ENCODE results near the gene NRIP2. TPM values are rescaled to one million over a fixed set of nuclear protein-coding genes. Genes with fewer than 3 reads are reported as not detected.

Gene NRIP2
- total and polyA plus RNA-seq, 4 donors, result 0.10 to 1.1 (median 0.73) TPM

DNA sequence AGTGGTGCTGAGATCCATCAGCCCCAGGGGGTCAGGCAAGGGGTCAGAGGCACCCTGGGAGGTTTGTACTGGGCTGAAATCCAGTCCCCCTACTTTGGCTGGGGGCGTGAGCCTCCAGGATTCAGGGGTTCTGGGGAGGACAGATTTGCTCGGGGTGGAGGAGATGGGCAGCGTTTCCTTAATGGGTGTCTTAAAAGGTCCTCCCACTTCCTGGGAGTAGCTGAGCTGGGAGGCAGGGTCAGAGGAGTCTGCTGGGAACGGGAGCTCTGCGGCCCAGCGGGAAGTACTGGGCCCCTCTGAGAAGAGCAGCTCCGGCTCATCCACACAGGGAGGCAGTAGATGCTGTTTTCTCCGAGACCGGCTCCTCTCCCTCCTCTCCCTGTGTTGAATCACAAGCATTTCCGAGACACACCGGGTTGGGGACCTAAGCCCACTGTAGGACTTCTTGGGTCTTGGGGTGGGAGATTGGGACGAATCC lies 24.1 kb upstream of the NRIP2 start:
- no peak for ATAC-seq (ENCODE audit: insufficient read depth, low FRiP score)
- H3K27ac ChIP-seq (ENCODE audit: low read depth in 1 of 2, low read length in 1 of 2), result no peak overlapping the region

DNA sequence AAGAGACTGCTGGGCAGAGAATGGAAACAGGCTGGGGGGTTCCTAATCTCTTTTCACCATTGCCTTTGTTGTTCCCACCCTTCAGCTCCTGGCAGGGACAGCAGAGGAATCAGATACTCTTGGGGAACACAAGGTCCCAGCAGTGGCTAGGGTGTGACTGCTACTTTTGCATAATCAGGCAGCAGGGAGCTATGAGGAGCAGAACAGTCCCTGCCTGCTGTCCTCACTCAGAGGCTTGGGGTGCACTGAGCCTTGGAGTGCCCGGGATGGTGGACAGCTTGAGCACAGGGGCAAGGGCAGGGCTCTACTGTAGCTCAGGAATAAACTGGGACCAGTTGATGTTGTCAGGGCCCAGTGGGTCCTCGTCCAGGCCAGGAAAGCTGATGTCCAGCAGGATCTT lies 23.5 kb upstream of the NRIP2 start:
- 92 to 93% methylated on average over 2 of the region's 2 CpGs for WGBS, 2 donors
- no peak for DNase-seq
- TF ChIP-seq, protein P1, sequence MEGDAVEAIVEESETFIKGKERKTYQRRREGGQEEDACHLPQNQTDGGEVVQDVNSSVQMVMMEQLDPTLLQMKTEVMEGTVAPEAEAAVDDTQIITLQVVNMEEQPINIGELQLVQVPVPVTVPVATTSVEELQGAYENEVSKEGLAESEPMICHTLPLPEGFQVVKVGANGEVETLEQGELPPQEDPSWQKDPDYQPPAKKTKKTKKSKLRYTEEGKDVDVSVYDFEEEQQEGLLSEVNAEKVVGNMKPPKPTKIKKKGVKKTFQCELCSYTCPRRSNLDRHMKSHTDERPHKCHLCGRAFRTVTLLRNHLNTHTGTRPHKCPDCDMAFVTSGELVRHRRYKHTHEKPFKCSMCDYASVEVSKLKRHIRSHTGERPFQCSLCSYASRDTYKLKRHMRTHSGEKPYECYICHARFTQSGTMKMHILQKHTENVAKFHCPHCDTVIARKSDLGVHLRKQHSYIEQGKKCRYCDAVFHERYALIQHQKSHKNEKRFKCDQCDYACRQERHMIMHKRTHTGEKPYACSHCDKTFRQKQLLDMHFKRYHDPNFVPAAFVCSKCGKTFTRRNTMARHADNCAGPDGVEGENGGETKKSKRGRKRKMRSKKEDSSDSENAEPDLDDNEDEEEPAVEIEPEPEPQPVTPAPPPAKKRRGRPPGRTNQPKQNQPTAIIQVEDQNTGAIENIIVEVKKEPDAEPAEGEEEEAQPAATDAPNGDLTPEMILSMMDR (IDR thresholded peaks at IDR 0.05; ENCODE audit: control extremely low read depth, extremely low read depth), result no peak
- Histone ChIP-seq H3K9ac (ENCODE audit: insufficient read depth in 1 of 2, low read length in 2 of 2) (no peak overlapping the region), H3K4me3 (no peak overlapping the region), H3K27ac (ENCODE audit: low read depth in 1 of 2, low read length in 1 of 2) (peak overlapping the region in 1 of 2 donors; percentile 10), H3K9me3 (ENCODE audit: control insufficient read depth in 4 of 4, insufficient read depth in 3 of 4, low read length in 3 of 4) (no peaks in the 10 kb centered on the region), H3K36me3 (ENCODE audit: control insufficient read depth in 4 of 4, insufficient read depth in 4 of 4, low read length in 4 of 4) (peaks cover 0 to 15% (median 6%) of the 10 kb centered on the region in 4 donors), H3K27me3 (ENCODE audit: control insufficient read depth in 3 of 3, insufficient read depth in 3 of 3, low read length in 2 of 3) (no peaks in the 10 kb centered on the region), H3K4me1 (ENCODE audit: control insufficient read depth in 5 of 5, insufficient read depth in 5 of 5, low read length in 5 of 5) (no peaks in the 10 kb centered on the region)
- no peak for ATAC-seq (ENCODE audit: insufficient read depth, low FRiP score)

More for the DNA sequence above, 24.1 kb upstream of the NRIP2 start:
- no peaks in the 10 kb centered on the region for H3K9me3 ChIP-seq (ENCODE audit: control insufficient read depth in 4 of 4, insufficient read depth in 3 of 4, low read length in 3 of 4)
- H3K4me1 ChIP-seq (ENCODE audit: control insufficient read depth in 5 of 5, insufficient read depth in 5 of 5, low read length in 5 of 5), result no peaks in the 10 kb centered on the region
- WGBS, 2 donors, result 81 to 86% methylated on average over 12 of the region's 12 CpGs
- H3K4me3 ChIP-seq, result no peak overlapping the region
- no peak overlapping the region for H3K9ac ChIP-seq (ENCODE audit: insufficient read depth in 1 of 2, low read length in 2 of 2)
- TF ChIP-seq, protein P1 (IDR thresholded peaks at IDR 0.05; ENCODE audit: control extremely low read depth, extremely low read depth), result no peak
- H3K27me3 ChIP-seq (ENCODE audit: control insufficient read depth in 3 of 3, insufficient read depth in 3 of 3, low read length in 2 of 3), result no peaks in the 10 kb centered on the region
- DNase-seq, result peak in 1 of 3 donors; percentile 15
- peaks cover 0 to 16% (median 6%) of the 10 kb centered on the region in 4 donors for H3K36me3 ChIP-seq (ENCODE audit: control insufficient read depth in 4 of 4, insufficient read depth in 4 of 4, low read length in 4 of 4)

DNA sequence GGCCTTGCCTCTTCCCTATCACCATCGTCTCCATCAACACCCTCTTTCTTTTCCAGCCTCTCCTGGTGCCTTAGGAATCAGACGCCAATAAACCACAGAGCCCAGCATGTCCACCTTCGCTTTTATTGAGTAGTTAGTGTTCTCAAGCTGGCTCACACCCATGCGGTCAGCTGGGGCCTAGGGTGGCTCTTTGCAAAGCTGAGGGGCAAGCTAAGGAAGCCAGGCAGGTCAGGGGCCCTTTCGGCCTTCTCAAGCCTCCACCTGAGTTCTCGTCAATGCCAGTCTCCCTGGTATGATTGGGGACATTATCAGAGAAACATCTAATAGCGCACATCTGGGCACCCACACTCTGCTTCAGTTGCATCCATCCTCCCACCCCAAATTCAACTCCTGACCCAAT lies 22.7 kb upstream of the NRIP2 start:
- H3K9ac ChIP-seq (ENCODE audit: insufficient read depth in 1 of 2, low read length in 2 of 2), result no peak overlapping the region
- DNase-seq (no peak), ATAC-seq (ENCODE audit: insufficient read depth, low FRiP score) (no peak)
- no peak overlapping the region for H3K4me3 ChIP-seq
- H3K27ac ChIP-seq (ENCODE audit: low read depth in 1 of 2, low read length in 1 of 2), result no peak overlapping the region
- no peaks in the 10 kb centered on the region for H3K27me3 ChIP-seq (ENCODE audit: control insufficient read depth in 3 of 3, insufficient read depth in 3 of 3, low read length in 2 of 3)
- no peaks in the 10 kb centered on the region for H3K4me1 ChIP-seq (ENCODE audit: control insufficient read depth in 5 of 5, insufficient read depth in 5 of 5, low read length in 5 of 5)
- 95 to 96% methylated on average over 7 of the region's 7 CpGs for whole genome bisulfite sequencing, 2 donors
- TF ChIP-seq, protein P1 (IDR thresholded peaks at IDR 0.05; ENCODE audit: control extremely low read depth, extremely low read depth), result no peak
- no peaks in the 10 kb centered on the region for H3K9me3 ChIP-seq (ENCODE audit: control insufficient read depth in 4 of 4, insufficient read depth in 3 of 4, low read length in 3 of 4)
- H3K36me3 ChIP-seq (ENCODE audit: control insufficient read depth in 4 of 4, insufficient read depth in 4 of 4, low read length in 4 of 4), result peaks cover 0 to 9% (median 4%) of the 10 kb centered on the region in 4 donors

DNA sequence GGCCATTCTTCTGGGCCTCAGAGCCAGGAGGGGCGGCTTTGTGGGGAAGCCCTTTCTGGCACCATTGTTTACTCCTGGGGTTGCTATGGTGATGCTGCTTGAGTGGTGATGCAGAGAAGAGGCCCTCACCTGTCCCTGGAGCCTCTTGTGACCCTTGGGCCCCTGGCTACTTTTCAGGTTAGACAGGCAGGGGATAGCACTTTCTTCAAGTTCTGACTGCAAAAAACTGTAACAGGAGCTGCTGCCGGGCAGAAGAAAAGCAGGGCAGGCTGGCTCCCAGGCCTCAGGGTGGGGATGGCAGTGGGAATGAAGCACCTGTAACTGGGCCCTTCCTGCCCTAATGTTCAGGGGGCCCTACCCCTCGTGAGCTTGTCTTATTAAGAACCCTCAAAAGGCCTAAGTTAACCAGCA lies 22.2 kb upstream of the NRIP2 start, which contains the start of gene TEX52:
Gene TEX52 (minus strand): TSS at position 19 of the 411 bp plus-strand sequence. CDS start 13 bp downstream, at position 6.
- Histone ChIP-seq H3K27ac (ENCODE audit: low read depth in 1 of 2, low read length in 1 of 2) (no peak within 1 kb of the TSS), H3K9ac (ENCODE audit: insufficient read depth in 1 of 2, low read length in 2 of 2) (no peak within 1 kb of the TSS), H3K4me1 (ENCODE audit: control insufficient read depth in 5 of 5, insufficient read depth in 5 of 5, low read length in 5 of 5) (no peaks in the 10 kb centered on the region), H3K4me3 (no peak within 1 kb of the TSS), H3K9me3 (ENCODE audit: control insufficient read depth in 4 of 4, insufficient read depth in 3 of 4, low read length in 3 of 4) (no peaks in the 10 kb centered on the region), H3K36me3 (ENCODE audit: control insufficient read depth in 4 of 4, insufficient read depth in 4 of 4, low read length in 4 of 4) (peaks cover 0 to 9% (median 4%) of the 10 kb centered on the region in 4 donors), H3K27me3 (ENCODE audit: control insufficient read depth in 3 of 3, insufficient read depth in 3 of 3, low read length in 2 of 3) (no peaks in the 10 kb centered on the region)
- no peak for ATAC-seq (ENCODE audit: insufficient read depth, low FRiP score)
- TF ChIP-seq, protein P1 (IDR thresholded peaks at IDR 0.05; ENCODE audit: control extremely low read depth, extremely low read depth), result no peak
- peak; percentile 31 to 64 (median 41) for DNase-seq
- WGBS, 2 donors, result 78 to 93% methylated on average over 3 of the region's 3 CpGs

All from lung (tissue), 12 donors.